IMR-90 (cell line): ENCODE data around the gene ING3. TPM values are rescaled to one million over a fixed set of nuclear protein-coding genes. Genes with fewer than 3 reads are reported as not detected.
A peak's percentile ranks its signal among the peaks of the same experiment; 100 is the strongest.

Experiments
- ATAC-seq: fragments of 200-7000 bp; cut with Tn5 transposase; 2 replicates; pipeline ENCODE4 v1.9.1; 2020; ENCODE audit warnings: low read depth, mild to moderate bottlenecking, moderate library complexity
- BruUV-seq: library from RNA; stranded (reverse); fragments of 400-500 nt; replicated peaks from 2 replicates; lab custom pipeline; 2021; lab: Mats Ljungman, UMichigan
- CTCF ChIA-PET: fragments of 300-600 bp; formaldehyde crosslinking; extraction: SDS; loops from one replicate; lab custom pipeline; 2021; ENCODE audit warnings: antibody characterized with exemption; lab: Yijun Ruan, JAX
- POLR2A ChIA-PET: fragments of 300-600 bp; sonication (Branson Sonifier 250); formaldehyde crosslinking; loops from one replicate; lab custom pipeline; 2022; ENCODE audit warnings: antibody characterized with exemption; ENCODE audit not compliant: unreplicated experiment; lab: Charles Lee
- DNase-seq: peaks from one replicate; pipeline ENCODE4 v3.0.0; 2013
- H2AFZ ChIP-seq: replicated peaks from 2 replicates; pipeline ENCODE3; 2013; ENCODE audit warnings: low read length, mild to moderate bottlenecking; ENCODE audit not compliant: poor library complexity
- H2AK5ac ChIP-seq: 2 replicates; pipeline ENCODE4 v1.6.1; 2013; ENCODE audit warnings: low read depth, low read length, inconsistent platforms
- H2AK9ac ChIP-seq: replicated peaks from 2 replicates; pipeline ENCODE3; 2013; ENCODE audit warnings: mild to moderate bottlenecking, low read depth, low read length, moderate library complexity; ENCODE audit not compliant: poor library complexity
- H2BK120ac ChIP-seq: 2 replicates; pipeline ENCODE4 v1.6.1; 2013; ENCODE audit warnings: low read depth, low read length, inconsistent platforms
- H2BK15ac ChIP-seq: 3 replicates; pipeline ENCODE4 v1.6.1; 2013; ENCODE audit warnings: low read depth, low read length, inconsistent platforms
- H2BK20ac ChIP-seq: 2 replicates; pipeline ENCODE4 v1.6.1; 2013; ENCODE audit warnings: low read depth, mild to moderate bottlenecking, inconsistent platforms, low read length, moderate library complexity
- H2BK5ac ChIP-seq: 2 replicates; pipeline ENCODE4 v1.6.1; 2013; ENCODE audit warnings: mild to moderate bottlenecking, low read depth, low read length, inconsistent platforms; ENCODE audit not compliant: poor library complexity, severe bottlenecking
- H3K14ac ChIP-seq: replicated peaks from 2 replicates; pipeline ENCODE4 v1.6.1; 2013; ENCODE audit warnings: low read depth, low read length, inconsistent platforms
- H3K18ac ChIP-seq: 2 replicates; pipeline ENCODE4 v1.6.1; 2013; ENCODE audit warnings: low read depth, low read length, control low read depth
- H3K23ac ChIP-seq: 2 replicates; pipeline ENCODE4 v1.6.1; 2013; ENCODE audit warnings: low read depth, low read length, inconsistent platforms
- H3K27ac ChIP-seq: 2 replicates; pipeline ENCODE4 v1.5.1; 2013; ENCODE audit warnings: mild to moderate bottlenecking, control low read depth, low read length; ENCODE audit not compliant: insufficient read depth
- H3K27me3 ChIP-seq: 2 replicates; pipeline ENCODE4 v1.6.1; 2013; ENCODE audit warnings: low read length; ENCODE audit not compliant: control insufficient read depth, insufficient read depth
- H3K36me3 ChIP-seq: 2 replicates; pipeline ENCODE4 v1.6.1; 2013; ENCODE audit warnings: low read length, mixed read lengths; ENCODE audit not compliant: control insufficient read depth, insufficient read depth
- H3K4ac ChIP-seq: 2 replicates; pipeline ENCODE4 v1.6.1; 2013; ENCODE audit warnings: low read depth, low read length, inconsistent platforms
- H3K4me1 ChIP-seq: 2 replicates; pipeline ENCODE4 v1.6.1; 2013; ENCODE audit warnings: low read length, mixed read lengths; ENCODE audit not compliant: control insufficient read depth, insufficient read depth
- H3K4me2 ChIP-seq: 2 replicates; pipeline ENCODE4 v1.6.1; 2013; ENCODE audit warnings: low read depth, mild to moderate bottlenecking, control low read depth, low read length, moderate library complexity
- H3K4me3 ChIP-seq: 2 replicates; pipeline ENCODE4 v1.5.1; 2013; ENCODE audit warnings: low read depth, mild to moderate bottlenecking, control low read depth, low read length, moderate library complexity; ENCODE audit not compliant: insufficient read depth
- H3K56ac ChIP-seq: 2 replicates; pipeline ENCODE4 v1.6.1; 2013; ENCODE audit warnings: low read length, inconsistent platforms; ENCODE audit not compliant: insufficient read depth; ENCODE audit errors: extremely low read depth
- H3K79me1 ChIP-seq, 2 experiments: 2 replicates each; pipeline ENCODE4 v1.6.1; 2013; ENCODE audit warnings: low read length in 2 of 2, inconsistent platforms in 1 of 2, low read depth in 1 of 2
- H3K9ac ChIP-seq: 2 replicates; pipeline ENCODE4 v1.6.1; 2013; ENCODE audit warnings: low read depth, low read length, control low read depth
- H3K9me1 ChIP-seq: 2 replicates; pipeline ENCODE4 v1.6.1; 2013; ENCODE audit warnings: low read length, inconsistent platforms; ENCODE audit not compliant: insufficient read depth
- H3K9me3 ChIP-seq: 2 replicates; pipeline ENCODE4 v1.6.1; 2013; ENCODE audit warnings: low read length; ENCODE audit not compliant: control insufficient read depth, insufficient read depth
- H4K20me1 ChIP-seq: 2 replicates; pipeline ENCODE4 v1.6.1; 2013; ENCODE audit warnings: low read length, inconsistent platforms; ENCODE audit not compliant: insufficient read depth
- H4K5ac ChIP-seq: 2 replicates; pipeline ENCODE4 v1.6.1; 2013; ENCODE audit warnings: mild to moderate bottlenecking, low read depth, low read length, control low read depth
- H4K8ac ChIP-seq, 2 experiments: 2 replicates each; pipeline ENCODE4 v1.6.1; 2013; ENCODE audit warnings: low read depth in 2 of 2, low read length in 2 of 2, control low read depth in 1 of 2, inconsistent platforms in 1 of 2
- H4K91ac ChIP-seq: 2 replicates; pipeline ENCODE4 v1.6.1; 2013; ENCODE audit warnings: low read depth, low read length, inconsistent platforms; ENCODE audit not compliant: insufficient read depth
- CHD1 ChIP-seq: IDR thresholded peaks from 2 replicates; pipeline ENCODE4 v1.6.1; 2012; ENCODE audit warnings: low read depth, low read length, improper control_type of control experiment
- NFE2L2 ChIP-seq: fragments of 150-350 bp; IDR thresholded peaks from 2 replicates; pipeline ENCODE4 v1.6.1; 2016; ENCODE audit warnings: low read depth, mild to moderate bottlenecking, low read length
- RCOR1 ChIP-seq: IDR thresholded peaks from 2 replicates; pipeline ENCODE4 v1.6.1; 2012; ENCODE audit warnings: mild to moderate bottlenecking, low read length, improper control_type of control experiment; ENCODE audit not compliant: insufficient replicate concordance
- RFX5 ChIP-seq: IDR thresholded peaks from 2 replicates; pipeline ENCODE4 v1.8.0; 2012; ENCODE audit warnings: low read depth, mild to moderate bottlenecking, low read length, moderate library complexity
- USF2 ChIP-seq: fragments of 150-350 bp; IDR thresholded peaks from 2 replicates; pipeline ENCODE4 v1.6.1; 2017; ENCODE audit warnings: mild to moderate bottlenecking, antibody characterized with exemption, low read length, low read depth
- WGBS, 2 experiments: methylation state at CpG; one replicate each; pipeline versions ENCODE4 v1.1.5 to v1.1.7; 2013; ENCODE audit warnings: missing lambda C conversion rate in 2 of 2; ENCODE audit not compliant: insufficient read length in 1 of 2; ENCODE audit errors: extremely low coverage in 2 of 2; 5-methylcytosine and 5-hydroxymethylcytosine counted together
- dilution Hi-C: fragments of 300-500 bp; cut with HindIII; formaldehyde crosslinking; loops from one replicate; pipeline ENCODE4 v1.14.3; 2018; ENCODE audit warnings: low sequenced_read_pairs; ENCODE audit not compliant: unreplicated experiment
- in situ Hi-C: fragments of 300-500 bp; cut with MboI; formaldehyde crosslinking; loops from 3 replicates; pipeline ENCODE4 v1.14.3; 2019; ENCODE audit warnings: low sequenced_read_pairs, inconsistent platforms, mixed read lengths
- intact Hi-C: fragments of 100-400 bp; cut with micrococcal nuclease; formaldehyde crosslinking; loops from 2 replicates; pipeline ENCODE4 v1.10.0; 2022
- polyA plus RNA-seq, 3 experiments: library from polyadenylated mRNA; depleted of rRNA; stranded (reverse); fragments of >200 nt; gene quantifications; 2 replicates each; pipeline ENCODE4 v1.2.3, GENCODE V29; 2012; ENCODE audit warnings: low replicate concordance in 1 of 3
- total RNA-seq: library from RNA; depleted of rRNA; stranded (reverse); fragments of >200 nt; gene quantifications from 2 replicates; pipeline ENCODE4 v1.2.3, GENCODE V29; 2012

ING3 gene
- total and polyA plus RNA-seq, 2 of the 4 experiments (the other 2 are of a cell fraction) = 7.2 to 11.3 TPM

- Histone ChIP-seq H3K4ac (no peak overlapping the region), H2BK15ac (no peak overlapping the region), H3K4me2 (no peak overlapping the region), H3K4me1 (peaks cover 3% of the 10 kb centered on the region), H4K91ac (no peak overlapping the region), H2BK120ac (no peak overlapping the region), H3K14ac (no peak overlapping the region), H3K4me3 (no peak overlapping the region), H3K9ac (no peak overlapping the region), H4K5ac (no peak overlapping the region), H4K8ac (0 out of 4 replicates have a peak overlapping the region, but pooled peaks of 1 of the 2 experiments have one; percentile 15), H3K56ac (no peak overlapping the region), H2BK20ac (no peak overlapping the region), H3K9me1 (no peaks in the 10 kb centered on the region), H2AK9ac (no peak overlapping the region), H4K20me1 (no peaks in the 10 kb centered on the region), H3K79me1 (no peaks in the 10 kb centered on the region), H3K27me3 (no peaks in the 10 kb centered on the region), H3K18ac (no peak overlapping the region), H3K9me3 (no peaks in the 10 kb centered on the region), H2BK5ac (no peak overlapping the region), H3K23ac (no peak overlapping the region), H2AFZ (no peak overlapping the region), H3K27ac (no peak overlapping the region), H3K36me3 (no peaks in the 10 kb centered on the region), H2AK5ac (no peak overlapping the region)
- intact Hi-C loops (no loop called here), dilution Hi-C loops (no loop called here), in situ Hi-C loops (no loop called here)
- CTCF ChIA-PET = interaction anchor here (0.6 kb wide), 1 partner anchor 608 kb away, joined by 3 read pairs; no protein-coding TSS in a partner anchor
- no peak for TF ChIP-seq NFE2L2
- no peak for TF ChIP-seq RFX5
- TF ChIP-seq CHD1 = no peak
- no peak for TF ChIP-seq RCOR1
- no peak; the same call in 1 of the 2 replicates for TF ChIP-seq USF2
- DNase-seq (no peak), ATAC-seq (no peak)
- BruUV-seq = no TSS peak
- POLR2A ChIA-PET = no interaction called here
- WGBS, 2 experiments = 100% methylated on average over 1 of the region's 1 CpG; no CpG with 5 or more reads in 1 of the 2 experiments
Measured at GRCh38 chr7:120933475-120933874, 17.1 kb upstream of the ING3 start.
